ENCODE data around the gene PDLIM5.

PDLIM5 gene

GRCh38 chr4:94590493-94590892 lies 138.8 kb downstream of the PDLIM5 start:
- no peak overlapping the region for H3K4me3 ChIP-seq (ENCODE audit: control insufficient read depth, low read depth, low read length)
- no peak for DNase-seq (ENCODE audit: low read depth)
- TF ChIP-seq, protein P1, sequence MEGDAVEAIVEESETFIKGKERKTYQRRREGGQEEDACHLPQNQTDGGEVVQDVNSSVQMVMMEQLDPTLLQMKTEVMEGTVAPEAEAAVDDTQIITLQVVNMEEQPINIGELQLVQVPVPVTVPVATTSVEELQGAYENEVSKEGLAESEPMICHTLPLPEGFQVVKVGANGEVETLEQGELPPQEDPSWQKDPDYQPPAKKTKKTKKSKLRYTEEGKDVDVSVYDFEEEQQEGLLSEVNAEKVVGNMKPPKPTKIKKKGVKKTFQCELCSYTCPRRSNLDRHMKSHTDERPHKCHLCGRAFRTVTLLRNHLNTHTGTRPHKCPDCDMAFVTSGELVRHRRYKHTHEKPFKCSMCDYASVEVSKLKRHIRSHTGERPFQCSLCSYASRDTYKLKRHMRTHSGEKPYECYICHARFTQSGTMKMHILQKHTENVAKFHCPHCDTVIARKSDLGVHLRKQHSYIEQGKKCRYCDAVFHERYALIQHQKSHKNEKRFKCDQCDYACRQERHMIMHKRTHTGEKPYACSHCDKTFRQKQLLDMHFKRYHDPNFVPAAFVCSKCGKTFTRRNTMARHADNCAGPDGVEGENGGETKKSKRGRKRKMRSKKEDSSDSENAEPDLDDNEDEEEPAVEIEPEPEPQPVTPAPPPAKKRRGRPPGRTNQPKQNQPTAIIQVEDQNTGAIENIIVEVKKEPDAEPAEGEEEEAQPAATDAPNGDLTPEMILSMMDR (conservative IDR thresholded peaks at IDR 0.05; ENCODE audit: control insufficient read depth, insufficient read depth, low read depth, low read length), result no peak

DNA sequence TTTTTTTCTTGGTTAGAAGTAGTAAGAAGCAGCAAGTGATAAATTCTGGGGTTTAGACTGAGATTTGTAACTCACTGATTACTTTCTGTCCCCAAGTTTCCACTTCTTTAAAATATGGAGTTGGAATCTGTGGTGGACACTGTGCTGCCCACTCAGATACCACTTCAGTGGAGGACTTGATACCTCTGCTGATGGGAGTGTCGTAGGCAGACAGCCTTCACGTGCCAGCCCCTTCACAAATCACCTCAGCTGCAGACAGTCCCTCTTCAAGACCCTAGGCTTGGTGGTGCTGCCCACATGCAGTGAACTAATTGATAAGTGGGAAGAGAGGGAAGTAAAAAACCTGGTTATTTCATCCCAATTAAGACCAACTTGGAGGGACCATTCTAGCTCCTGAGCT lies 139.5 kb downstream of the PDLIM5 start:
- no peak for DNase-seq (ENCODE audit: low read depth)
- H3K4me3 ChIP-seq (ENCODE audit: control insufficient read depth, low read depth, low read length), result no peak overlapping the region
- TF ChIP-seq, protein P1 (conservative IDR thresholded peaks at IDR 0.05; ENCODE audit: control insufficient read depth, insufficient read depth, low read depth, low read length), result no peak

GRCh38 chr4:94595013-94595412 lies 143.3 kb downstream of the PDLIM5 start:
- TF ChIP-seq, protein P1 (conservative IDR thresholded peaks at IDR 0.05; ENCODE audit: control insufficient read depth, insufficient read depth, low read depth, low read length), result no peak
- H3K4me3 ChIP-seq (ENCODE audit: control insufficient read depth, low read depth, low read length), result no peak overlapping the region
- DNase-seq (ENCODE audit: low read depth), result no peak

DNA sequence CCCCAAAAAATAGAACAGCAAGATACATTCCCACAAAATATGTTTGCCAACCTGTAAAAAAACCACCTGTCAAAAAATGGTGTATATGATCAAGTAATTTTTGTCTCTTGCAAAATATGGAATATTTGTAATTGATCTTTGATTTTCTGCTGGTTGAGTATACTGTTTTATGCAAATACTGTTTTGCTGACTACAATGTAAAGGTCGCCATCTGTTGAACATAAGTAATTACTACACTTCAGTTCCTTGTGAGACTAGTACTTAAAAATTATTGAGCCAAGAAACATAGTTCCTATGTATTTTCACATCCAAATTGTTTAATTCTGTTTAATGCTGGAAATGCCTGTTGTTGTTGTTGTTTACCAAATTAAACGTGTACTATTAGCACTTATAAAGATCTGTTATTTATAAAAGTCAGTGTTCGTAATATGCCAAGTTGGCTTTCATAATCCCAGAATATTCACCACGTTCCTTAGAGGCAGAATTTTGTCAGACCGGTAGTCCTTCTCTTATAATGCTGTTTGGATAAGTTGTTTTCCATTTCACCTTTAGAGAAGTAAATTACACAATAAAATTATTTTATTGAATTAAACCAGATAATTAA lies 144.2 kb downstream of the PDLIM5 start:
- no peak overlapping the region for H3K4me3 ChIP-seq (ENCODE audit: control insufficient read depth, low read depth, low read length)
- TF ChIP-seq, protein P1 (conservative IDR thresholded peaks at IDR 0.05; ENCODE audit: control insufficient read depth, insufficient read depth, low read depth, low read length), result peak; percentile 67
- peak; percentile 76 for DNase-seq (ENCODE audit: low read depth)

DNA sequence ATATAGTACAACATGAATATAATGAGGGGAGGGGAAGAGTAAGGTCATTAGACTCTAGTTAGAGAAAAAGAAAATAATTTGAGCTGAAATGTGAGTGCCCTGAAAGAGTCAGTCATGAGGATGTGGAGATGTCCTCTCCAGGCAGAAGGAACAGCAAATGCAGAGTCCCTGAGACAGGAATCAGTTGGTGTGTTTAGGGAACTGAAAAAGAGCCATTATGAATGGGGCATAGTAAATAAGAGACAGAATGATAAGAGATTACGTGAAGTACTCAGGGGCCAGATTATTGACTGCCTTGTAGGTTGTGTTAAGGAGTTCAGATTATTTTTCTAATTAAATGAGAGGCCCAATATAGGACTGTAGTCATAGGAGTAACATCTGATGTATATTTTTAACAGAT lies 147.0 kb downstream of the PDLIM5 start:
- DNase-seq (ENCODE audit: low read depth), result no peak
- H3K4me3 ChIP-seq (ENCODE audit: control insufficient read depth, low read depth, low read length), result no peak overlapping the region
- TF ChIP-seq, protein P1 (conservative IDR thresholded peaks at IDR 0.05; ENCODE audit: control insufficient read depth, insufficient read depth, low read depth, low read length), result no peak

GRCh38 chr4:94603170-94603747 lies 151.5 kb downstream of the PDLIM5 start:
- TF ChIP-seq, protein P1 (conservative IDR thresholded peaks at IDR 0.05; ENCODE audit: control insufficient read depth, insufficient read depth, low read depth, low read length), result no peak
- H3K4me3 ChIP-seq (ENCODE audit: control insufficient read depth, low read depth, low read length), result no peak overlapping the region
- peak; percentile 90 for DNase-seq (ENCODE audit: low read depth)

All from fibroblast of mammary gland (primary cell).